ENCODE data around the gene COX11.

- TF ChIP-seq CTCF (conservative IDR thresholded peaks at IDR 0.05; ENCODE audit: low read length) (no peak), EZH2phosphoT487 (IDR thresholded peaks at IDR 0.05; ENCODE audit: borderline replicate concordance) (no peak)
Observed at GRCh38 chr17:54971901-54972300, 3.4 kb upstream of the COX11 start.
